Glomerular visceral epithelial cell (primary cell): ENCODE measurements around the gene CARHSP1.
"Not testable (repeated sequence)": the region's sequence is repeated elsewhere in the genome, so short reads cannot be mapped to it uniquely, and the experiment has no call there.

ENCODE experiments used
- DNase-seq: peaks from one replicate; pipeline ENCODE4 v3.0.0-alpha.2; 2016; ENCODE audit errors: extremely low spot score

Gene CARHSP1

DNA sequence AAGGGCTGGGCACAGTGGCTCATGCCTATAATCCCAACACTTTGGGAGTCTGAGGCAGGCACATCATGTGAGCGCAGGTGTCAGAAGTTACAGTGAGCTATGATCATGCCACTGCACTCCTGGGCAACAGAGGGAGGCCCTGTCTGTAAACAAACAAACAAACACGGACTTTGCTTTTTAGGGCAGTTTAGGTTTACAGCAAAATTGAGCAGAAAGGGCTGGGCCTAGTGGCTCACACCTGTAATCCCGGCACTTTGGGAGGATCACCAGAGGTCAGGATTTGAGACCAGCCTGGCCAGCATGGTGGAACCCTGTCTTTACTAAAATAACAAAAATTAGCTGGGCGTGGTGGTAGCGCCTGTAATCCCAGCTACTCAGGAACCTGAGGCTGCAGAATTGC, 3.3 kb upstream of the CARHSP1 start:
- DNase-seq: no peak

DNA sequence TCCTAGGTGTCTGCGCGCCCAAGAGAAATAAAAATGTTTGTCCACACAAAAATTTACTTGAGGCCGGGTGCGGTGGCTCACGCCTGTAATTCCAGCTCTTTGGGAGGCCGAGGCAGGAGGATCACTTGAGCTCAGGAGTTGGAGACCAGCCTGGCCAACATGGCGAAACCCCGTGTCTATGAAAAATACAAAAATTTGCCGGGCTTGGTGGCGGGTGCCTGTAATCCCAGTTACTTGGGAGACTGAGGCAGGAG, 1.1 kb upstream of the CARHSP1 start:
- not testable (repeated sequence) for DNase-seq

DNA sequence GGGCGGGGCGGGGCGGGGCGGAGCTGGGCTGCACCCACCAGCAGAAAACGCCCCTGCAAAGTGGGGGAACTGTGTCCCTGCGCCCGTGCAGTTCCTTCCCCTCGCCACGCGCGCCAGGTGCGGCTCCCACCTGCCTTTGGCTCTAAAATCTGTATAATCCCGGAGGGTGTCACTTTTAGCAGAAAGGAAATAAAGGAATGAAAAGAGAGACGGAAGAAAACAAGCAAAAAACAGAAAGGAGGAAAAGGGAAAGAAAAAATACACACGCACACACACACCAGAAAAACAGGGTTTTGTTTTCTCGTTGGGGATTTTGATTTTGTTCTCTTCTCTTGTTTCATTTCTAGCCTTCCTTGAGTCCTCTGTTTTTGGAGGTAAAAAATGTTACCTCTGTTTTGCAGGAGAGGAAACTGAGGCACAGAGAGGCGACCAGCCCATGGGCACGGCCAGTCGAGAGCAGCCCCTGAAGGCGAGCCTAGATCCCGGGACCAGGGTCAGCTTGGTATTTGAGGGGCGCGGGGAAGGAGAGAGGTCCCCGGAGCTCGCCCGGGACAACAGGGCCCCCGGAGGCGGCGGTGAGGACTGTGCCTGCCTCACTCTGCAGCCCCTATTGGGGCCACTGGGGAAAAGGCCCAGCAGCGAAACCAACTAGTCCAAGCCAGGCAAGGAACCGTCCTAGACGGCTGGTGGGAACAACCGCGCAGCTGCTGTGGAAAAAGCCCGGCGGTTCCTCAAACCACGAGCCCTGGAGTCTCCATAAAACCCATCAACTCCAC, 594 bp upstream of the CARHSP1 start:
- no peak for DNase-seq

DNA sequence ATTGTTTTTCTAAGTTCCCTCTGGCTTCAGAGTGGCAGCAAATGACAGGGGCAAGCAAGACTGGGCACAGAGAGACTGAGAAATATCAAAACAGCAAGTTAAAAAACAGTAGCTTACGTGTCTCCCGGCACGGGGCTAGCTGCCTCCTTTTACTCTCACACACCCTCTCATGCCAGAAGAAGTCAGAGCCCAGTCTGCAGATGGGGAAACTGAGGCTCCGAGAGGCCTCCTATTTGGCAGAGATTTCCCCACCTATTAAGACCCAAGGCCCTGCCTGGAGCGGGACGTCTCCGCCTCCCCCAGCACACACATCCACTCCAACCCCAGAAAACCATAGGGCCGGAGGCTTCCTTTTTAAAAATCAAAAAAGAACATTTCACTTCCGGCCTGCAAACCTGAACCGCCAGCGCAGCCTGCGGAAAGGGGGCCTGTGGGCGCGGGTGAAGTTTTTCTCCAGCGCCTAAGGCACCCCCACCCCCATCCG, 832 bp downstream of the CARHSP1 start:
- DNase-seq: no peak

DNA sequence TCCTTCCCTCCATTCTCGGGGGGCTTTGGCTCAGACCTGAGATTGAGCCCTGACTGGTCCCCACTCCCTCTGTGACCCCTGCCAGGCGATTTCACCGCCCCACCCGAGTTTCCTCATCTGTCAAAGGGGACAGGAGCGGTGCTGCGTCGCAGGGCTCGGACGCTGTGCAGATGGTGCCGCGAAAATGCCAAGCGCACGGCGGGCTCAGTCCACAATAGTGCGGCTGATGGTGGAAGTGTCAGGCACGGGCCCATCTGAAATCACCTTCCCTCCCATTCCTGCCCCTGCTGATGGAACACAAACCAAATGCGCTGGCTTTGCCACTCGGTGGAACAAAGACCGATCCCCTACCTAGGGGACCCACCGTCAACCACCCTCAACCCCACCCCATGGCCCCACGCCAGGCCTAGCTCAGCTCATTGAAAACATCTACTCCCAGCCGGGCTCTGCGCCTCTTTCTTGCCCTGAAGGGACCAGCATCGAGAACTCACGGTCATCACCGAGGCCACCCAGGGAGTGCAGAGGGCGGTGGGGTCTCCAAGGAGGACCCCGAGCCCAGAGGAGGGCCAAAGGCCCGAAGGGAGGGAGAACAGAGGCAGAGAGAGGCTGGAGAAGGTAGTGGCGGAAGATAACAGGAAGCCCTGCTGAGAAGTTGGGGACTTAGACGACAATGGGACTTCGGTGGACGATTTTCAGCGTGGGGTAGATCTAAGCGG, 1.4 kb downstream of the CARHSP1 start:
- DNase-seq: no peak

DNA sequence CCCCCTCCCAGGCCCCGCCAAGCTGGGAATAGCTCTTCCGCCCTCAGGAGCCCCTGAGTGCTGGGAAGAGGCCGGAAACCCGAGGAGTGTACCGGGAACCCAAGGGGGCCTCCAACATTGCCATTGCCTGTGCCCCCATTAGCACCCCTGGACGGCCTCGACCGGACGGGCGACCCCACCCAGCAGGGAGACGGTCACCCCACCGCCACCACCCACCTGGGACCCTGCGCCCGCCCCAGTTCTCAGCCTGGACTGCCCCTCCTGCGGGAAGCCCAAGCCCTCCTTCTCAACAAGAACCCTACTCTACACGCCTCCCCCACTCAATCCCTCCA, 2.0 kb downstream of the CARHSP1 start:
- DNase-seq: no peak

DNA sequence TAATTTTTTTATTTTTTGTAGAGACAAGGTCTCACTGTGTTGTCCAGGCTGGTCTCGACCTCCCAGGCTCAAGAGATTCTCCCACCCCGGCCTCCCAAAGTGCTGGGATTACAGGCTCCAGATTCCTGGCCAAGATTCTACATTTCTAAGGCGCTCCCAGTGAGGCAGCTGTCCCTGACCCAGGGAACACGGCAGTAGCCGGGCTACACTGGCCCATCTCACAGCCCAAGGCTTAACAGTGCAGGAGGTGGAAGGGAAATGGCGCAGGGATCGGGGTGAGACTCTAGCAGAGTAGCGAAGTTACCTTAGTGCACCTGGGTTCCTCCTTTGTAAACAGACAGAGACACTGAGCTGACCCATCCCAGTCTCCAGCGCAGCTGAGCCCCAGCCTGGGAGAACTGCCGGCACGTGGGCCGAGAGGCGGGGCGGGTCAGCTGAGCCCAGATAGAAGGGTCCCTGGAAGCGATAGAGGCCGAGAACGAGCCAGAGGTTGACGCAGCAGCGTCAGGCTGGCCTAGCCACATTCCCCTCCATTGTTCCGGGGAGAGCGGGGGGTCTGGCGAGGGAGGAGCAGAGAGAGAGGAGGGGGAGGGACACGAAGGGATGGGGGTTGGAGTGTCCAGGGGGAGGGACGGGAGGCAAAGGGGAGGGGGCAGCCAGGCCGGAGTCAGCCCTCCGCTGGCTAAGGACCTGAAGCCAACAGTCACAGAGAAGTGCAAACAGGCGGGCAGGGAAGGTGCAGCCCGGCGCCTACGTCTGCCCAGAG, 2.5 kb downstream of the CARHSP1 start:
- DNase-seq: no peak

DNA sequence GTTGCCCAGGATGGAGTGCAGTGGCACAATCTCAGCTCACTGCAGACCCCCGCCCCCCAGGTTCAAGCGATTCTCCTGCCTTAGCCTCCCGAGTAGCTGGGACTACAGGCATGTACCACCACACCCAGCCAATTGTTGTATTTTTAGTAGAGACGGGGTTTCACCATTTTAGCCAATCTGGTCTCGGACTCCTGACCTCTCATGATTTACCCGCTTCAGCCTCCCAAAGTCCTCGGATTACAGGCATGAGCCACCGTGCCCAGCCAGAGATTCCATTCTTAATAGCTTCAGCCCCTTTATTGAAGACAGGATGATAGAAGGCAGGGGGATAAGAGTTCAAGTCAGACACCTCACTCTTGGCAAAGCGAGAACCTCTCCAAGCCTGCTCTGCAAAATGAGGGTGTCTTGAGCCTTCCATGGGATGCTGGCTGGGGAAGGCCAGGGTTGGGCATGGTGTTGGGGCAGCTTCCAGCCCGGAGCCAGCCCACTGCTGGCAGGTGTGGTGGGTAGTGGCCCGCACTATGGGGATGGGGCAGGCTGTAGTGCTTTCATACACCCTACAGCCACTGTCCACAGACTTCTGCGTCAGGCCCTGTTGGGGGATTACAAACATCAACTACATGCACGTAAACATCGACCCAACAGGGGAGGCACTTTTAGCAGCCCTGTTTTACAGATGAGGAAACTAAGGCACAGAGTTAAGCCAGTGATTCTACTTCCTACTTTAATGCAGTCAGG, 3.5 kb downstream of the CARHSP1 start:
- DNase-seq: no peak

DNA sequence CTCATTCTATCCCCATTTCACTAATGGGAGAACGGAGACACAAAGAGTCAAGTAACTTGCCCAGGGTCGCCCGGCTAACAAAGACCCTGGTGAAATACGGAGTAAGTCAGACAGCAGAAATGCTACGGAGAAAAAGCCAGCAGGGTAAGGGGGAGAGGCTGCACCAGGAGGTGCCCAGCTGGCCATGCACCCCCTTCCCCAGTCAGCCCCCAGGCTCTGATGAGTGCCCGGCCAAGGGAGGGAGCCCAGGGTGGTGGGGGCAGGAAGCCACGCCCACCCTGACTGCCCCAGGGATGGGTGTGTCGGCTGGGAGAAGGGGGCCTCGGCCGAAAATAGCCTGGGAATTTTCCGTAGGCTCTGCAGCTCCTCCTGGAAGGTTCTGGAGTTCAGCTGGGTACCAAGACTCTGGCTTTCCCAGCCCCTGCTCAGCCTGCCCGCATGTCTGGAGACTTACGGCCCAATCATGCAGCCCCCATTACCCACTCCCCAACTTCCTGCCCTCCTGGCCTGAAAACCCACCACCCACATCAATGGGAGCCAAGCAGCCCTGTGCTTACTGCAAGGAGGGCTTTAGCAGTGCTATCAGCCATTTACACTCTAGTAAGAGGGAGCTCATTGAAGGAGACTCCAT, 4.2 kb downstream of the CARHSP1 start:
- DNase-seq: no peak

DNA sequence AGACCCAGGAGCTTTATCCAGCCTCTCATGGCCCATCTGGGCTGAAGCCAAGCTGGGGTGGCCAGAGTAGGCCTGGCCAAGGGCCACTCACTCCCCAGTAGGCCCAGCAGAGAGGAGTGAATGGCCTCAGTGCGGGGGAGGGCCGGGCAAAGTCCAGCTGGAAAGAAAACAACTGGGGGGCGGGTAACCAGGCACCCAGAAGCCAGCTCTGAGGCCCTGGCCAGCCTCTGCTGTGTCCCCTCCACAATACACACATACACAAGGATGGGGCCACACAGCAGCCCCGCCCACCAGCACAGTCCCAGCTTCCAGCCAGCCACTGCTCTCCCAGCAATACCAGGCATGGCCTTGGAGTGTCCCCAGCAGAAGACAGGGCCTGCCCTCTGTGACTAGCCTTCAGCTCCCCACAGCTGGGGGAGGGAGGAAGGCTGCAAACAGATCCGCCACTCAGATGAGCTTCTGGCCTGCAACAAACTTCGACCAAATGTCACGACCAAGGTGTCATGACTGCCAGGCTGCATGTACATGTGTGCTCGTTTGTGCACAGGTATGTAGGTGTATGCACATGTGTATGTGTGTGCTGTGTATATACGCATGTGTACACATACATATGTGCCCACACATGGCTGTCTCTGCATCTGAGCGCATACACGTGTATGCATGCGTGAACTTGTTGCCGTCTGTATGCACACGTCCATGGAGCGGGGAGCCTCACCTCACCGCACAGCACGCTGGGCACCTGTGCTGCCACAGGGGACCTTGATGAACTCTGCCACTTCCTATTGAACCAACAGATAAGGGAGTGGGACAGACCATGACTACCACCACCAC, 5.0 kb downstream of the CARHSP1 start:
- DNase-seq: no peak

DNA sequence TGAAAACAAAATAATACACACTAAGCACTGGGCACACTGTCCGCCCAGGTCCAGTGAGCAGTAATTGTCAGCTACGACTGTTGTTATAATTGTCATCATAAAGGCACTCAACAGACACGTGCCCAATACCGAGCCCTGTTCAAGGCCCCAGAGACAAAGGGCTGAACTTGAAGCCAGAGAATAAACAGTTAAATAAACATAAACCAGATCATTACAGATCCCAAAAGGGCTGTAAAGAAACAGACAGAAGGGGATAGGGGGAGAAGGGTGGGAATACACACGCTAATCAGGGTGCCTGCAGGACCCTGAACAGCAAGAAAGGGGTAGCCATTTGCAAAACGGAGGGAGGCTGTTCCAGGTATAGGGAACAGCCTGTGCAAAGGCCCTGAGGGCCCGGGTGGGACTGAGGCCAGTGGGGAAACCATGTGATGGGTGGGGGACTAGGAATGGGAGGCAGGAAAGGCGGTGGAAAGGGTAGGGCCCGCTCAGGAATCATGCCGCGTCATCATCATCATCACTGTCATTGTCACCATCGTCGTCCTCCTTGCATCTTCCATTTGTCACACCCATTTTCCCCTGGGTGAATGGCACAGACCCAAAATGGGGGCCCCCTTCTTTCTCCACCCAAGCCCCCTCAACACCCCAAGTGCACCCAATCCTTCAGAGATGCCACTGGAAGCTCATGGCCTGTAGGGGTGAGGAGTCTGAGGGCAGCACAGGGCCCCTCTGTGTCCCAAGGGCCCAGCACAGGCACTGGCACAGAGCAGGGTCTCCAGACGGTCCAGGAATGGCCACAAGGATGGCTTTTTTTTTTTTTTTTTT, 6.3 kb downstream of the CARHSP1 start:
- DNase-seq: no peak

DNA sequence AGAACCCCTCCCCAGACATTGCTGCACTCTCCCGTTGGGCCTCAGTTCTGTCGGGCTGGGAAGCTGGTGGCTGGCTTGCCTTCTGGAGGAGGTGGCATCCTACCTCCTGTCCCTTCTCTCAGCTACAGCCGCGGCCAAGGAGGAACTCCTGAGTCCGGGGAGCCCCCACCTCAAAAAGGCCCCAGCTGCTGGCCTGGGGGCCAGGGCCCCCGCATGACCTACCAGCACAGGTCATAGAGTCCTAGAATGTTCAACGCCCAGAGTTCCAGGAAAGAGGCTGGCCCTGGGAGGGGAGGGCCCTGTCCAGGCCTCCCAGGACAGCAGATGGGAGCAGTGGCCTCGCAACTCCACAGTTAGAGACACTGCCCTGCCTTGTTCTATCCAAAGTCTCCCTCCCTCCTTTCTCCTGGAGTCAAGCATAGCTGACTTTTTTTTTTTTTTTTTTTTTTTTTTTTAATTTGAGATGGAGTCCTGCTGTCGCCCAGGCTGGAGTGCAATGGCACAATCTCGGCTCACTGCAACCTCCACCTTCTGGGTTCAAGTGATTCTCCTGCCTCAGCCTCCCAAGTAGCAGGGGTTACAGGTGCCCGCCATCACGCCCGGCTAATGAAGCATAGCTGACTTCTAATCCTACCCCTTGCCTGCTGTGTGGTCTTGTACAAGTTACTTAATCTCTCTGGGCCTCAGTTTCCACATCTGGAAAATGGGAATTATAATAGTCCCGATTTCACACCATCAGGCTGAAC, 7.1 kb downstream of the CARHSP1 start:
- no peak for DNase-seq

DNA sequence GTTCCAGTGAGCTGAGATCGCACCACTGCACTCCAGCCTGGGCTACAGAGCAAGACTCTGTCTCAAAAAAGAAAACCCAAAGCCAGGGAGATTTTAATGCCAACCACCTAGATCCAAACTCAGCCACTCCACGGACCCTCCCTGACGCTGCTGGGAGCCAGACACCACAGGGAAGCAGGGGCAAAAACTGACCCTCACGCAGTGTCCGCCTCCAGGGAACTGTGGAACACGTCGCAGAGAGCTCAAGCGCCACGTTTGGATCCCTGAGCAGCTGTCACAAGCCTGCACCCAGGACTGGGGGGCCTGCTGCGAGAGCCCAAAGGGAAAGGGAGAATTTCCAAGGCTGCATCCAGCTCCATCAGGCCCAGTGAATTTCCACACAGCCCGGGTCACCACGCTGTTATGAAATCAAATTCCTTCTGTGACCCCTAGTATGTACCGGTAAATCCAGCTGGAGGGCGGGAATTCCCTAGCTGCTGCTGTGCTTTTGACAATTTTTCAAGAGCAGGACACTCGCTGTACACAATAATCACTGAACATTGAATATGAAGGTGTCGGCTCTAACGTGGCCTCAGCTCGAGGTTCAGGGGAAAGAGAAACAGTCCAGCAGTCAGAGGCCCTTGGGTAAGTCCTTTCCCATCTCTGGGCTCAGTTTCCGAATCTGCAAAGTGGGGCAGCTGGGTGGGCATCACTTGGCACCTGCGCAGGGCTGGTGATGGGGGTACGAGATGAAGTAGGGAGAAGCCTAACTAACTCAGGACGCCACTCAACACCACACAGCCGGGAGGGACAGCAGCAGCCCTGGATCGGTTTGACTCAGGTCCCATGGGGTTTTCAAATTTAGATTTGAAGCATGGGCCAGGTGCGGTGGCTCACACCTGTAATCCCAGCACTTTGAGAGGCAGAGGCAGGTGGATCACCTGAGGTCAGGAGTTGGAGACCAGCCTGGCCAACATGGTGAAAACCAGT, 8.6 kb downstream of the CARHSP1 start:
- DNase-seq: no peak

DNA sequence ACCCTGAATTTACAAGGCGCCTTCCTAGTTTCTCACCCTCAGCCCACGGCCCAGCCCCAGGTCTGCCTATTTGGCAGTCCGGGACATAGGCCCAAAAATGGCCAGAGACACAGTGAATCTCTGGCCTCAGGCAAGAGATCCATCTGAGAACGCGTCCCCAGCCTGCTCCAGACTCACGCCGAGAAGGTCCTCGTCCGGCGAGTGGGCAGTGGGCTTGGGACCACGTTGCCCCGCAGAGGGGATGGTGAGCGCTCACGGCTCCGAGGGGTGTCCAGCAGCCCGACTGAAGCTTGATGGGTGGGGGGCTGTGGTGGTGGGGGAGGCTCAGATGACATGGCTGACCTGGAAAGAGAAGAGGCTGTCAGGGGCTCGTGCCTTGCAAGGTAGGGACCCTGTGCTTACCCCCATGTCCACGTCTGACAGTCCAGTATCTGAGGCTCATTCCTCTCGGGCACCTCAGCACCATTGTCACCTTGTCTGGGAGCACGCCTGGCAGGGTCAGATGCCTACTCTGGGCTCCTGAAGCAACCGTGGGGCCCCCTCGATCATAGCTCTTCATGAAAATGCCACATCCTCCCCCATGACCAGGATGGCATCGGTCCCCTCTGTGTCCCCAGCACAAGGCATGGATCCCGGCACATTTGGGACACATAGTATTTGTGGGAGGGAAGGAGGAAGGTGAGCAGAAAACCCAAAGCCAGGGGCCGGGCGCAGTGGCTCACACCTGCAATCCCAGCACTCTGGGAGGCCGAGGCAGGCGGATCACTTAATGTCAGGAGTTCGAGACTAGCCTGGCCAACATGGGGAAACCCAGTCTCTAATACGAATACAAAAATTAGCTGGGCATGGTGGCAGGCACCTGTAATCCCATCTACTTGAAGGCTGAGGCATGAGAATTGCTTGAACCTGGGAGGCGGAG, 9.6 kb downstream of the CARHSP1 start:
- DNase-seq: no peak

DNA sequence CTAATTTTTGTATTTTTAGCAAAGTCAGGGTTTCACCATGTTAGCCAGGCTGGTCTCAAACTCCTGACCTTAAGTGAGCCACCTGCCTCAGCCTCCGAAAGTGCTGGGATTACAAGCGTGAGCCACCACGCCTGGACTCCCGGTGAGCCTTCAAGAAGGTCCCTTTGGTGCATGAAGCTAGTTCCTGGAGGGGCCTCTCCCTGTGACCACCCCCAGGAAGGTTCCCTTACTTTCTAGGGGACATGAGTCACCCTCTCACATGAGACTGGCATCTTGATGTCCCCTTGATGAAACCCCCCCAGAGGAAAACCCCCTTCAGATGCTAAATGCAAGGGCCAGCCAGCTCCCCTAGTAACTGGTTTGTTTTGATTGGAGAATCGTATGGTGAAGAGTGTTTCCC, 12.8 kb downstream of the CARHSP1 start:
- DNase-seq: no peak

DNA sequence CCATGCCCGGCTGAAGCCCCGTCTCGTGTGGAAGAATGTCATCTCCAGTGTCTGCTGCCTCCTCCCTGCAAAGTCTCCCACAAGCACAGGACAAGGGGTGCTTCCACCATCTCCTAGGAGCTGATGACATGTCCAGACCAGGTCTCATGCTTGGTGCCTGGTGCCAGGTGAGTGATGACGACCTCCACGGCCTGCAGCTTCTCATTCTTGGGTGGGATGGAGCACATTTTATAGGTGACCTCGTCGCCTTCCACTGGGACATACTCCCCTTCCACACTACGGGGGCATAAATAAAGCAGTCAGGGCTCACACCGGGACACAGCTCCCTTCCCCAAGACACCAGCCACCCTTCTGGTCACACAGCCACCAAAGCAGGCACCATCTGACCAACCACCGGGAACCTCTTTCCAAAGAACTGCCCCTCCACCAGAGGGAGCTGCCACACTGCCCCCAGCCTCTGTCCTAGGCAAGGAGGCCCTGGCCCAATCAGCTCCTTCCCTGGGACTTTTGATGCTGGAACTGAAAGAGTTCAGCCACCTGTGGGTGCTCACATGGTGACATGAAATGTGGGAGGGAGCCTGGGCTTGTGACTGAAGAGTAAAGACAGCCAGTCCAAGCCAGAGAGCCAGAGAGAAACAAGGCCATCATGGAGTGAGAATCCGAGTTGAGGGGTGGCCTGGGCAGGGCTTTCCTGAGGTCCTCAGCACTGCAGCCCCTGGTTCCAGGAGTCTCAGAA, 13.6 kb downstream of the CARHSP1 start:
- DNase-seq: no peak
